CD8-positive, alpha-beta memory T cell (primary cell): ENCODE measurements around the gene POLDIP2. TPM values are rescaled to one million over a fixed set of nuclear protein-coding genes. Genes with fewer than 3 reads are reported as not detected.
A peak's percentile ranks its signal among the peaks of the same experiment; 100 is the strongest.

Source experiments
- CTCF ChIA-PET: fragments of 350-600 bp; sonication (Branson Sonifier 250); formaldehyde crosslinking; loops from one replicate; lab custom pipeline; 2021; ENCODE audit warnings: antibody characterized with exemption; lab: Charles Lee
- POLR2A ChIA-PET: fragments of 350-600 bp; sonication (Branson Sonifier 250); formaldehyde crosslinking; loops from one replicate; lab custom pipeline; 2021; ENCODE audit warnings: antibody characterized with exemption; lab: Charles Lee
- DNase-seq, 5 donors: peaks; one replicate each; pipeline versions ENCODE4 v3.0.0 to v3.0.0-alpha.2; 2020 to 2022; ENCODE audit warnings: mixed read lengths in 1 of 5
- H3K27ac ChIP-seq: one replicate; pipeline ENCODE4 v1.7.0; 2013; ENCODE audit warnings: low read depth, mild to moderate bottlenecking, low read length, moderate library complexity
- H3K27me3 ChIP-seq: 2 replicates; pipeline ENCODE4 v1.7.0; 2013; ENCODE audit warnings: low read length, mild to moderate bottlenecking; ENCODE audit not compliant: insufficient read depth, poor library complexity, severe bottlenecking
- H3K36me3 ChIP-seq: 2 replicates; pipeline ENCODE4 v1.7.0; 2013; ENCODE audit warnings: mild to moderate bottlenecking, low read length, moderate library complexity; ENCODE audit not compliant: insufficient read depth
- H3K4me1 ChIP-seq: 2 replicates; pipeline ENCODE4 v1.7.0; 2013; ENCODE audit warnings: mild to moderate bottlenecking, low read length, moderate library complexity; ENCODE audit not compliant: insufficient read depth
- H3K4me3 ChIP-seq: 2 replicates; pipeline ENCODE4 v1.7.0; 2013; ENCODE audit warnings: mild to moderate bottlenecking, low read length
- H3K9me3 ChIP-seq: 2 replicates; pipeline ENCODE4 v1.7.0; 2013; ENCODE audit warnings: mild to moderate bottlenecking, low read length
- H3K27ac Mint-ChIP-seq, 8 donors: one replicate each; pipeline ENCODE4 v1.8.0; 2020 to 2021; ENCODE audit warnings: mixed read lengths in 8 of 8, mild to moderate bottlenecking in 6 of 8, inconsistent platforms in 3 of 8, moderate library complexity in 3 of 8
- H3K27me3 Mint-ChIP-seq, 2 donors: one replicate each; pipeline ENCODE4 v1.8.0; 2020 to 2021; ENCODE audit warnings: mixed read lengths in 2 of 2, mild to moderate bottlenecking in 1 of 2, moderate library complexity in 1 of 2
- H3K36me3 Mint-ChIP-seq, 3 donors: one replicate each; pipeline ENCODE4 v1.8.0; 2020 to 2021; ENCODE audit warnings: mixed read lengths in 3 of 3, inconsistent platforms in 1 of 3, mild to moderate bottlenecking in 1 of 3
- H3K4me1 Mint-ChIP-seq, 3 donors: one replicate each; pipeline ENCODE4 v1.8.0; 2020 to 2021; ENCODE audit warnings: mixed read lengths in 3 of 3, inconsistent platforms in 1 of 3, mild to moderate bottlenecking in 1 of 3
- H3K4me3 Mint-ChIP-seq, 7 donors: one replicate each; pipeline ENCODE4 v1.8.0; 2020 to 2021; ENCODE audit warnings: mixed read lengths in 7 of 7, mild to moderate bottlenecking in 6 of 7, moderate library complexity in 4 of 7, inconsistent platforms in 2 of 7
- H3K9me3 Mint-ChIP-seq, 5 donors: one replicate each; pipeline ENCODE4 v1.8.0; 2020 to 2022; ENCODE audit warnings: mixed read lengths in 5 of 5, mild to moderate bottlenecking in 3 of 5, moderate library complexity in 2 of 5, inconsistent platforms in 1 of 5
- polyA plus RNA-seq: library from polyadenylated mRNA; unstranded; fragments of 300-500 nt; fragmentation: Illumina TruSeq; gene quantifications from one replicate; pipeline ENCODE4 v1.2.3, GENCODE V29; 2021
- total RNA-seq, 2 experiments: library from RNA; stranded (reverse); gene quantifications; one replicate each; pipeline ENCODE4 v1.2.3, GENCODE V29; 2021

POLDIP2 gene
- total and polyA plus RNA-seq, 3 experiments from 2014 or later: 81.1 to 135 (median 134) TPM

DNA sequence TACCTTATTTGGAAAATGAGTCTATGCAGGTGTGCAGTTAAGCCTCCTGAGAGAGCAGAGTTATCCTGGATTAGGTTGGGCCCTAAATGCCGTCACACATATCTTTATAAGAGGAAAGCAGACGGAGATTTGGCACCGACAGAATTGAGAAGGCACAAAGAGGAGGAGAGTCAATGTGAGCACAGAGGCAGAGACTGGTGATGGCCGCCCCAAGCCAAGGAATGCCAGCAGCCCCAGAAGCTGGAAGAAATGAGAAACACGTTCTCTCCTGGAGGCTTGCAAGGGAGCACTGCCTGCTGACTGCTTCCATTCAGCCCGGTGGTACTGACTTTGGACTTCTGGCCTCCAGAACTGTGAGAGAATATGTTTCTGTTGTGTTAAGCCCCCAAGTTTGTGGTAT lies 45.5 kb upstream of the POLDIP2 start:
- H3K27ac Mint-ChIP-seq: peak overlapping the region in 1 of 8 donors; percentile 39
- Histone ChIP-seq H3K4me3 (no peak overlapping the region), H3K27ac (no peak overlapping the region), H3K9me3 (no peaks in the 10 kb centered on the region), H3K27me3 (no peaks in the 10 kb centered on the region), H3K4me1 (peaks cover 6% of the 10 kb centered on the region), H3K36me3 (no peaks in the 10 kb centered on the region)
- H3K9me3 Mint-ChIP-seq: no peaks in the 10 kb centered on the region
- DNase-seq: no peak
- H3K27me3 Mint-ChIP-seq: peaks cover 3 to 4% of the 10 kb centered on the region in 2 donors
- POLR2A ChIA-PET: no interaction called here
- CTCF ChIA-PET: interaction anchor here (1.0 kb wide), 1 partner anchor 13 kb away, joined by 3 read pairs; no protein-coding TSS in a partner anchor
- H3K4me1 Mint-ChIP-seq: peaks cover 6 to 16% (median 14%) of the 10 kb centered on the region in 3 donors
- H3K36me3 Mint-ChIP-seq: peaks cover 0 to 9% (median 0%) of the 10 kb centered on the region in 3 donors
- H3K4me3 Mint-ChIP-seq: no peak overlapping the region

DNA sequence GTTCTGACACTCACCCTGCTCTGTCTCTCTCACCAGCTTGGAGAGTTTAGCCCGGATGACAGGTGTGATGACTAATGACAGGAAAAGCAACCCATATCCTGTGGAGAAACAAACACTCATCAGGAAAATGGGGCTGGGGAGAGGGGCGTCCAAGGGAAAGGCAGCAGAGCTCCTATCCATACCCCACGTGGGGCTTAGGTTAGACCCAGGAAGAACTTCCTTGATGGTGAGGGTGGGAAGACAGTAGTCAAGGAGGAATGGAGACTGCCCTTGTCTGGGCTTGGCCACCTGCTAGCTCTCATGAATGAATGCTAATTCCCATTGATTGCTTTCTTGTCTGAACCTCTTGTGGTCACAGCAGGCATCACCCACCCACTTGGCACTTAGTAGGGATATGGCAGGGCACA lies 44.9 kb upstream of the POLDIP2 start:
- Histone ChIP-seq H3K27ac (no peak overlapping the region), H3K36me3 (no peaks in the 10 kb centered on the region), H3K9me3 (no peaks in the 10 kb centered on the region), H3K4me1 (peaks cover 6% of the 10 kb centered on the region), H3K27me3 (no peaks in the 10 kb centered on the region), H3K4me3 (no peak overlapping the region)
- Mint-ChIP-seq H3K27me3 (peaks cover 1 to 2% of the 10 kb centered on the region in 2 donors), H3K4me3 (no peak overlapping the region), H3K4me1 (peaks cover 6 to 16% (median 14%) of the 10 kb centered on the region in 3 donors), H3K27ac (peak overlapping the region in 5 of 8 donors; percentile 39 to 79 (median 63)), H3K36me3 (peaks cover 0 to 13% (median 2%) of the 10 kb centered on the region in 3 donors), H3K9me3 (no peaks in the 10 kb centered on the region)
- ChIA-PET CTCF (interaction anchor here (1.0 kb wide), 1 partner anchor 14 kb away, joined by 3 read pairs; no protein-coding TSS in a partner anchor), POLR2A (no interaction called here)
- no peak for DNase-seq

- ChIA-PET POLR2A (no interaction called here), CTCF (interaction anchor here (1.7 kb wide), 1 partner anchor 16 kb away, joined by 8 read pairs; no protein-coding TSS in a partner anchor)
- Mint-ChIP-seq H3K4me1 (peaks cover 0 to 9% (median 7%) of the 10 kb centered on the region in 3 donors), H3K27me3 (no peaks in the 10 kb centered on the region), H3K27ac (peak overlapping the region in 4 of 8 donors; percentile 6 to 58 (median 17)), H3K9me3 (no peaks in the 10 kb centered on the region), H3K4me3 (no peak overlapping the region), H3K36me3 (peaks cover 0 to 26% (median 3%) of the 10 kb centered on the region in 3 donors)
- no peaks in the 10 kb centered on the region for H3K9me3 ChIP-seq
- no peaks in the 10 kb centered on the region for H3K27me3 ChIP-seq
- no peaks in the 10 kb centered on the region for H3K4me1 ChIP-seq
- no peak overlapping the region for H3K4me3 ChIP-seq
- no peaks in the 10 kb centered on the region for H3K36me3 ChIP-seq
- H3K27ac ChIP-seq: no peak overlapping the region
- DNase-seq: no peak
Observed at GRCh38 chr17:28399808-28400207, 42.5 kb upstream of the POLDIP2 start.

DNA sequence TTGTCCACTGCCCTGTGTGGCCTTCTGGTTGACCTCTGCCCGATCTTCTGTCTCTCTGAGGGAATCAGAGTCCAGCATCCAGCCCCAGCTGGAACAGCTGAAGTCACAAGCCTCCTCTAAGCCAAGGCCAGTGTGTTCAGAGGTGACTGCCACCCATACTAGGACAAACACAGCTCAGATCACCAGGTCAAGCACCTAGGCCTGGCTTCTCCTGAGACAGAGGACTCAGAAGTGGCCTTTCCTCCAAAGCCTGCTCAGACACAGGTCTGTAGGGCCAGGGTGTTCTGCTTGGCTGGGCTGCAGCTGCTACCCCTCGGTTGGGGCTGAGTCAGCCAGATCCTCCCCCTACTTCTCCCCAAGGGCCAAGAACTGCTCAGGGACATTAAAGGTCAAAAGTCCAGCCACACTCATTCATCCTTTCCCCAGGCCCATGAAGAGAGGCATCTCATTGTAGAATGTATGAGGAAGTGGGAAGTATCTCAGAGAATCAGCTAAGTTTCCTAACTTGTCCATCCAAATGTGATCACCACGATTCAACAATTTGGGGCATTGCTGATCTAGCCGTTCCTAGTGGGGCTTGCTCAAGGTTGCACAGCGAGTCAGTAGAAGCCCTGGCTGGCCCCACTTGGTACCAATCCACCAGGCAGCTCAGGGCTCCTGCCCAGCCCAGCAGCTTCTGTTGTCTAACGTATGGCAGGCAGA lies 41.1 kb upstream of the POLDIP2 start:
- H3K27me3 ChIP-seq: no peaks in the 10 kb centered on the region
- Mint-ChIP-seq H3K27ac (peak overlapping the region in 5 of 8 donors; percentile 42 to 77 (median 52)), H3K4me3 (no peak overlapping the region), H3K9me3 (no peaks in the 10 kb centered on the region), H3K4me1 (peaks cover 0 to 2% (median 0%) of the 10 kb centered on the region in 3 donors), H3K36me3 (peaks cover 3 to 40% (median 7%) of the 10 kb centered on the region in 3 donors), H3K27me3 (no peaks in the 10 kb centered on the region)
- no peak for DNase-seq
- ChIA-PET CTCF (no interaction called here), POLR2A (no interaction called here)
- H3K36me3 ChIP-seq: peaks cover 5% of the 10 kb centered on the region
- H3K4me3 ChIP-seq: no peak overlapping the region
- no peaks in the 10 kb centered on the region for H3K4me1 ChIP-seq
- no peaks in the 10 kb centered on the region for H3K9me3 ChIP-seq
- no peak overlapping the region for H3K27ac ChIP-seq

GRCh38 chr17:28397687-28398279 lies 40.5 kb upstream of the POLDIP2 start:
- H3K9me3 Mint-ChIP-seq: no peaks in the 10 kb centered on the region
- H3K27me3 Mint-ChIP-seq: no peaks in the 10 kb centered on the region
- Histone ChIP-seq H3K4me3 (no peak overlapping the region), H3K9me3 (no peaks in the 10 kb centered on the region), H3K27me3 (no peaks in the 10 kb centered on the region), H3K36me3 (peaks cover 11% of the 10 kb centered on the region), H3K27ac (no peak overlapping the region), H3K4me1 (no peaks in the 10 kb centered on the region)
- H3K4me3 Mint-ChIP-seq: no peak overlapping the region
- ChIA-PET POLR2A (no interaction called here), CTCF (no interaction called here)
- H3K36me3 Mint-ChIP-seq: peaks cover 3 to 46% (median 7%) of the 10 kb centered on the region in 3 donors
- peak overlapping the region in 5 of 8 donors; percentile 4 to 77 (median 42) for H3K27ac Mint-ChIP-seq
- no peak for DNase-seq
- peaks cover 0 to under 1% (median 0%) of the 10 kb centered on the region in 3 donors for H3K4me1 Mint-ChIP-seq

GRCh38 chr17:28397275-28397674 lies 39.9 kb upstream of the POLDIP2 start:
- POLR2A ChIA-PET: no interaction called here

GRCh38 chr17:28396635-28397239 lies 39.4 kb upstream of the POLDIP2 start:
- Histone ChIP-seq H3K4me3 (no peak overlapping the region), H3K9me3 (no peaks in the 10 kb centered on the region), H3K36me3 (peaks cover 15% of the 10 kb centered on the region), H3K27ac (no peak overlapping the region), H3K4me1 (no peaks in the 10 kb centered on the region), H3K27me3 (no peaks in the 10 kb centered on the region)
- Mint-ChIP-seq H3K27ac (peak overlapping the region in 3 of 8 donors; percentile 29 to 75 (median 51)), H3K4me1 (no peaks in the 10 kb centered on the region), H3K27me3 (no peaks in the 10 kb centered on the region), H3K36me3 (peaks cover 3 to 52% (median 7%) of the 10 kb centered on the region in 3 donors), H3K4me3 (no peak overlapping the region), H3K9me3 (no peaks in the 10 kb centered on the region)
- DNase-seq: no peak
- POLR2A ChIA-PET: no interaction called here
- CTCF ChIA-PET: interaction anchor here (2.7 kb wide), 1 partner anchor 20 kb away, joined by 7 read pairs; no protein-coding TSS in a partner anchor

More at GRCh38 chr17:28397275-28397674, 39.9 kb upstream of the POLDIP2 start:
- H3K4me3 ChIP-seq: no peak overlapping the region
- CTCF ChIA-PET: interaction anchor here (2.7 kb wide), 1 partner anchor 19 kb away, joined by 7 read pairs; no protein-coding TSS in a partner anchor
- no peaks in the 10 kb centered on the region for H3K27me3 ChIP-seq
- Mint-ChIP-seq H3K4me3 (no peak overlapping the region), H3K9me3 (no peaks in the 10 kb centered on the region), H3K4me1 (no peaks in the 10 kb centered on the region), H3K27ac (peak overlapping the region in 2 of 8 donors; percentile 28 to 50), H3K27me3 (no peaks in the 10 kb centered on the region), H3K36me3 (peaks cover 3 to 51% (median 7%) of the 10 kb centered on the region in 3 donors)
- no peak overlapping the region for H3K27ac ChIP-seq
- H3K36me3 ChIP-seq: peaks cover 15% of the 10 kb centered on the region
- no peaks in the 10 kb centered on the region for H3K9me3 ChIP-seq
- H3K4me1 ChIP-seq: no peaks in the 10 kb centered on the region
- no peak for DNase-seq
